Ectodermal cell (in vitro differentiated cells): ENCODE measurements around the gene ANKRD10. TPM values are rescaled to one million over a fixed set of nuclear protein-coding genes. Genes with fewer than 3 reads are reported as not detected.
"Not testable (repeated sequence)": the region's sequence is repeated elsewhere in the genome, so short reads cannot be mapped to it uniquely, and the experiment has no call there.

Experiments used
- H3K27ac ChIP-seq: 2 replicates; pipeline ENCODE4 v1.7.0; 2013; ENCODE audit warnings: mild to moderate bottlenecking, low read depth, low read length; ENCODE audit not compliant: insufficient read depth, poor library complexity, severe bottlenecking
- H3K27me3 ChIP-seq: 2 replicates; pipeline ENCODE4 v1.7.0; 2013; ENCODE audit warnings: mild to moderate bottlenecking, low read length; ENCODE audit not compliant: insufficient read depth, control insufficient read depth, poor library complexity, severe bottlenecking
- H3K36me3 ChIP-seq: one replicate; pipeline ENCODE4 v1.7.0; 2013; ENCODE audit warnings: low read length; ENCODE audit not compliant: control insufficient read depth, insufficient read depth
- H3K4me1 ChIP-seq: one replicate; pipeline ENCODE4 v1.7.0; 2013; ENCODE audit warnings: low read length; ENCODE audit not compliant: control insufficient read depth, insufficient read depth
- H3K4me3 ChIP-seq: 2 replicates; pipeline ENCODE4 v1.7.0; 2013; ENCODE audit warnings: low read depth, low read length, control low read depth; ENCODE audit not compliant: insufficient read depth
- H3K9me3 ChIP-seq: 2 replicates; pipeline ENCODE4 v1.7.0; 2013; ENCODE audit warnings: mild to moderate bottlenecking, low read length, moderate library complexity; ENCODE audit not compliant: control insufficient read depth
- WGBS, 2 experiments: methylation state at CpG; one replicate each; pipeline ENCODE4 v1.1.7; 2013; ENCODE audit warnings: missing lambda C conversion rate in 2 of 2; 5-methylcytosine and 5-hydroxymethylcytosine counted together
- polyA plus RNA-seq, 4 experiments: library from polyadenylated mRNA; stranded (reverse); fragments of 50-300 nt; gene quantifications; one replicate each; pipeline ENCODE4 v1.2.3, GENCODE V29; 2013

Gene ANKRD10
- 173 TPM for polyA plus RNA-seq (2013, experiment 1 of 4)
- polyA plus RNA-seq (2013, experiment 2 of 4) = 208 TPM
- polyA plus RNA-seq (2013, experiment 3 of 4) = 166 TPM
- polyA plus RNA-seq (2013, experiment 4 of 4) = 189 TPM

DNA sequence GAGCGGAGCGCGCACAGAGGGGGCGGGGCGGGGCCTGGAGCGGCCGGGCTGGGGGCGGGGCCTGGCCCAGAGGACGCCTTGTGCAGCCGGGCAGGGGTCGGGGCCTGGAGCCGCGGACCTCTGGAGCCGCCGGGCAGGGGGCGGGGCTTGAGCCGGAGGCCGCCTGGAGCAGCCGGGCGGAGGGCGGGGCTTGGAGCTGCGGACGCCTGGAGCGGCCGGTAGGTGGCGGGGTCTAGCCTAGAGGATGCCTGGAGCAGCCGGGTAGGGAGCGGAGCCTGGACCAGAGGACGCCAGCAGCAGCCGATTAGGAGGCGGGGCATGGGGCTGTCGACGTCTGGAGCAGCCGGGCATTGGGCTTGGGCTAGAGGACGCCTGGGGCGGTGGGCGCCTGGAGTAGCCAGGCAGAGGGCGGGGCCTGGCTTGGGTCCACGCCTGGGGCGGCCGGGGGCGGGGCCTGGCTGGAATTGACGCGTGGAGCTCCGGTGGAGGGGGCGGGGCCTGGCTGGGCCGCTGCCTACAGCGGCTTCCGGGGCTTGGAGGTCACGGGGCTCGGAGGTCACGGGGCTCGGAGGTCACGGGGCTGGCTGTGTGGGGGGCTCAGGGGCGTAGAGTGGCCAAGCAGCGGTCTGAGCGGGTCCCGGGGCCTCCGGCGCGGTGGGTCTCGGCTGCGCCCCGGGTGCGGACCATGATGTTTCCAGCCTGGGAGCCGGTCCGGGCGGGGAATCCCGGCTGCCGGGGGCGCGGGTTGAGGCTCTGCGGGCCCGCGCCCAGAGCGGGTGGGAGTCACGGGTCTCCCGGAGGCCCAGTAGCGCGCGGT is at the start of gene ANKRD10:
Gene ANKRD10, minus strand, starts transcription at position 13 of the 817 bp plus-strand sequence. CDS start 135 bp downstream, outside the sequence.
- 0 to 1% methylated on average over 81 of the region's 81 CpGs for WGBS, 2 experiments
- peak within 1 kb of the TSS; percentile 99 for H3K27ac ChIP-seq

DNA sequence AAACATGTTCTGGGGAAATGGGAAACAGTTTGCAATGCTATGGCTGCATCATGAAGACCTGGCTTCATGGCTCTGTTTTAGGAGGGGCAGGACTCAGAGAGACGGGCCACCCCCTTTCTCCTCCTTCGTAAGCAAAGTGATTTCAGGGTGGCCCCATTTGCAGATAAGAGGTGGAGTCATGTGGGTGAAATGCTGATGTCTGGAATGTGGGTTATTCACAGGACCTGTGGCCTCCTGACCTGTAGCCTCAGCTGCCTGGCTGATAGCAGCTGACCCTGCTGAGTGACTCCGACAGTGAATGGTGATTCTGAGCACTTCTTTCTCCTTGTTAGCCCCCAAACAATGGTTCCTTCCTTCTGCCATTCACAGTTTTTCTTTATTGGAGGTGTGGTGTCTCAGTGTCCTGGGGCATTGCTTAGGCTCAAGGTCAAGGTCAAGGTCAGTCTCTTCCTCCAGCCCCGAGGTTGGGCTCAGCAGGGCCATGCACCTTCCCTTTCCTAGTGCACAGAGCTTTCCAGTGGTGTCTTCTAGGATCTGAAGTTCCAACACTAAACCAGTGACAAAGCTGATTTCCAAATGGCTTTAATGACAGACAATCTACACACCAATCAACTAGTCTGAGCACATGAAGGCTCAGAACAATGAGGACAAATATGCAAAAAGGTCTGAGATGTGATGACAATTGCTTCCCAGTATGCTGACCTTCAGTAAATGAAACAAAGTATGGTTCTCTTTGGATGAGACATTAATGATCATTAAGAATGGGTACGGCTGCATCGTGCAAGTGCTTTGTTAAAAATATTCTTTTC is 49.6 kb upstream of the ANKRD10 start:
- peaks cover 3% of the 10 kb centered on the region for H3K9me3 ChIP-seq
- H3K27ac ChIP-seq = no peak overlapping the region
- H3K27me3 ChIP-seq = no peaks in the 10 kb centered on the region
- no peak overlapping the region for H3K4me3 ChIP-seq
- no peaks in the 10 kb centered on the region for H3K4me1 ChIP-seq
- no peaks in the 10 kb centered on the region for H3K36me3 ChIP-seq
- WGBS, 2 experiments = 81% methylated on average over 5 to 6 of the region's 6 CpGs

More for the DNA sequence above, at the start of gene ANKRD10:
- Histone ChIP-seq H3K4me1 (peaks cover 10% of the 10 kb centered on the region), H3K27me3 (no peaks in the 10 kb centered on the region), H3K4me3 (peak within 1 kb of the TSS; percentile 98), H3K36me3 (peaks cover 8% of the 10 kb centered on the region), H3K9me3 (no peaks in the 10 kb centered on the region)

DNA sequence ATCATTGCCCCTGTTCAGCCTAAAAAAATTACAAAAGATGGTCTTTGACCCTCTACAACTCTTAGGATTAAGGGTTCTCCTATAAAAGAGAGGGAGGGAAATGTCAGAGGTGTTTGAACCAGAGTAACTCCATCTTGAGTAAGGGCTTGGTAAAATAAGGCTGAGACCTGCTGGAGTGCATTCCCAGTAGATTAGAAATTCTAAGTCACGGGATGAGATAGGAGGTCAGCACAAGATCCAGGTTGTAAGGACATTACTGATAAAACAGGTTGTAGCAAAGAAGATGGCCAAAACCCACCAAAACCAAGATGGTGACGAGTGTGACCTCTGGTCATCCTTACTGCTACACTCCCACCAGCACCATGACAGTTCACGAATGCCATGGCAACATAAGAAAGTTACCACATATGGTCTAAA is 48.7 kb upstream of the ANKRD10 start:
- Histone ChIP-seq H3K4me3 (no peak overlapping the region), H3K4me1 (no peaks in the 10 kb centered on the region), H3K27ac (no peak overlapping the region), H3K9me3 (peaks cover 3% of the 10 kb centered on the region), H3K36me3 (no peaks in the 10 kb centered on the region), H3K27me3 (no peaks in the 10 kb centered on the region)
- WGBS, 2 experiments = 86 to 96% methylated on average over 3 of the region's 3 CpGs

DNA sequence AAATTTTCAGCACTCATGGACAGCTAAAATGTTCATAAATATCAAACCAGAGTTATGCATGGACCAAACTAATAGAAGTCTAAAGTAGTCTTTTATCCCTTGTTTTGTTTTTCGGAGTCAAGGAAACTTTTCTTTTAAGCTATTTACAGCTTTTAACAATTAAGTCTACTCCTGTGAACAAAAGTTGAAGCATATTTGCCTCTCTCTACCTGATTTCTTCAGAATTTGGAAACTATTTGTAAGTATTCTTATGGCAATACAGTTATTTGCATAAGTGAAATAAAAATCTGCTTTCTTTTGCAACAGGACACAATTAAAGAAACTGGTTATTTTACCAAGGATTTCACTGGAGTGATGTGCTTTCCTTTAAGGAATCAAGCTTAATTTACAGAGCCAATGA is 47.1 kb upstream of the ANKRD10 start:
- no peak overlapping the region for H3K4me3 ChIP-seq
- no peaks in the 10 kb centered on the region for H3K36me3 ChIP-seq
- 82% methylated on average over 1 of the region's 1 CpG; no CpG with 5 or more reads in 1 of the 2 experiments for WGBS, 2 experiments
- H3K27ac ChIP-seq = no peak overlapping the region
- H3K27me3 ChIP-seq = no peaks in the 10 kb centered on the region
- peaks cover 3% of the 10 kb centered on the region for H3K9me3 ChIP-seq
- no peaks in the 10 kb centered on the region for H3K4me1 ChIP-seq

DNA sequence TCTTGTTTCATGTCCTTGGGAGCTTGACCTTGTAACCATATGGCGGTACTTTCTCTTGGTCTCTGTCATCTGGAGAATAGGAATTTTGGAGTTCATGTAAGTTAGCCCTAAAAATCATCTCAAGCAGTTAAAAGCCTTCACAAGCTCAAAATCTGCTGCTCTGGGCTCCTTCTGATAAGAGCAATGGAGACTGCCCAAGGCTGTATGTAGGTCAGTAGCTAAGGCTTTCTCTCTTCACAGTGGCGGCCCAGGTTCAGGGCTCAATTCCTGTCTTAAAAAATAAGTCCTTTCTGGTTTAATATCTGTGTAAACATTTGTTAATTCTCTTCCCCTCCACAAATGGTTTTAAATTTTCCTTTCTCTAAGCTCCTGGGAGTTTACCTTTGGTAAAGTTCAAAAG is 45.3 kb upstream of the ANKRD10 start:
- no peak overlapping the region for H3K4me3 ChIP-seq
- WGBS, 2 experiments = 93 to 100% methylated on average over 1 to 2 of the region's 2 CpGs
- H3K36me3 ChIP-seq = no peaks in the 10 kb centered on the region
- peaks cover 3% of the 10 kb centered on the region for H3K9me3 ChIP-seq
- H3K27ac ChIP-seq = no peak overlapping the region
- no peaks in the 10 kb centered on the region for H3K4me1 ChIP-seq
- no peaks in the 10 kb centered on the region for H3K27me3 ChIP-seq

DNA sequence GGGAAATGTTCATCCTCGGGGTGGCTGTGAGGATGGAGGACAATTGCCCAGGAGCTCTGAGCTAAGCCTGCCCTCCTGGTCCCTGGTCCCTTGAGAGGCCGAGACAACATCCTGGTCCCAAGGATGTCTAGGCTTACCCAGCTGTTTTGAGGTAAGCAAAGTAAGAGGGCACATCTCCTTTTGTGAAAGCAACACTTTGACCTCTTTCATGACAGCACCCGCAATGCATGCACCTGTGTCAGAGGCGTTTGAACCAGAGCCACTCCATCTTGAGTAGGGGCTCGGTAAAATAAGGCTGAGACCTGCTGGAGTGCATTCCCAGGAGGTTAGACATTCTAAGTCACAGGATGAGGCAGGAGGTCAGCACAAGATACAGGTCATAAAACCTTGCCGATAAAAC is 43.1 kb upstream of the ANKRD10 start:
- WGBS, 2 experiments = 91 to 95% methylated on average over 6 of the region's 6 CpGs
- Histone ChIP-seq H3K36me3 (no peaks in the 10 kb centered on the region), H3K27me3 (no peaks in the 10 kb centered on the region), H3K4me1 (no peaks in the 10 kb centered on the region), H3K9me3 (peaks cover 3% of the 10 kb centered on the region), H3K4me3 (no peak overlapping the region), H3K27ac (no peak overlapping the region)

DNA sequence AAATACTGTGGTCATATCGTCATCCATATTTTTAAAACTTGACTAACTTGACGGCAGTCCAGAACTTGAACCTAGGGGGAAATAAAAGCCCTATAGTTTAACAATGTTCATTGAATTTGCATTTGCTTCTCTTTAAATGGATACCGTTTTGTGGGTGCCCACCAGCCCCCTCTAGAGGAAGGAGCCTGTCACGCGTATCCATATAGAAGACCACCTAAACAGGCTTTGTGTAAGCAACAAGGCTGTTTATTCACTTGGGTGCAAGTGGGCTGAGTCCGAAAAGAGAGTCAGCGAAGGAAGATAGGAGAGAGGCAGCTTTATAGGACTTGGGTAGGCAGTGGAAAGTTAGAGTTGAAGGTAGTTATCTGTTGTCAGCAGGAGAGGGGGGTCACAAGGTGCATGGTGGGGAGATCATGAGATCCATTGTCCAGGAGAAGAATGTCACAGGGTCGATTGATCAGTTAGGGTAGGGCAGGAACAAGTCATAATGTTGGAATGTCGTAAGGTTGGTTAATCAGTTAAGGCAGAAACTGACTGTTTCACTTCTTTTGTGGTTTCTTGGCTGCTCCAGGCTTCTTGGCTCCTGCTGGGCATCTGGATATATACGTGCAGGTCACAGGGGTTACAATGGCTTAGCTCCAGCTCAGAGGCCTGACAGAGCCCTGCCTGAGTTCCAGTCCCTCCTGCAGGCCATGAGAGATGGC is 42.5 kb upstream of the ANKRD10 start:
- Histone ChIP-seq H3K9me3 (peaks cover 3% of the 10 kb centered on the region), H3K4me1 (no peaks in the 10 kb centered on the region), H3K36me3 (no peaks in the 10 kb centered on the region), H3K27me3 (no peaks in the 10 kb centered on the region), H3K4me3 (no peak overlapping the region), H3K27ac (no peak overlapping the region)
- 85 to 92% methylated on average over 10 of the region's 10 CpGs for WGBS, 2 experiments

DNA sequence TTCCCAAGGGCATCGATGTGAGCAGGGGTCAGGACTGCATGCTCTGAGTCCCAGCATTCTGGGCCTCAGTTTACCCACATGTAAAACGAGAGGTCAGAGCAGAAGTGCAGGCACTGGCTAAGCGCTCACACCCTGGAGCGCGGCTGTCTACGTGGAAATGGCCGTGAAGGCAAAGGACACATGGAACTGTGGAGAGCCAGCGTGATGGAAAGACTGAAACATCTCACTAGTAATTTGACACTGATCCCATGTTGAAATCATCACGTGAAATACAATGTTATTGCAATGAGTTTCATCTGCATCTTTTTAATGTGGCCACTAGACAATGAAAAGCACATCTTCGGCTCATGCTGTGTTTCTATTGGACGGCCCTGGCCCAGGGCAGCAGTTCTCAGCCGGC is 41.3 kb upstream of the ANKRD10 start:
- not testable (repeated sequence) for H3K9me3 ChIP-seq, H3K27ac ChIP-seq, H3K36me3 ChIP-seq, H3K4me3 ChIP-seq, H3K4me1 ChIP-seq, H3K27me3 ChIP-seq
- WGBS, 2 experiments = 85 to 91% methylated on average over 11 of the region's 12 CpGs

DNA sequence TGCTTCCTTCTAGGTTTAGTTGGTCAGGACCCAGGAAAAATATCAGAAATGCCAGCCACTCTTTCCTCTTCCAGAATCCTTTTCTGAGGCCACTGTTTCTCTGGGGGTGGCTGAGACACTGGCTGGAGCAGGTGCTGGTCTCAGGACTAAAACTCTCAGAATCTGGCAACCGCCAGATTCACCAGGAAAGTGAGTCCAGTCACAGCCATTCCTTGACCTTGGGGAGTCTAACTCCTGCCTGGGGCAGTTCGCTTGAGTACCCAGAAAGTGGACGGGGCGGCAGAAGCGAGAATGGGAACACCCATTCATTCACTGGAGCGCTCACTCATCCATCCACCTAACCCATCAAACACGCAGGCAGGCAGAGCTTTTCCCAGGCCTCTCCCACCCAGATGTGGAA is 40.7 kb upstream of the ANKRD10 start:
- H3K27ac ChIP-seq, H3K36me3 ChIP-seq, H3K4me1 ChIP-seq, H3K4me3 ChIP-seq, H3K27me3 ChIP-seq, H3K9me3 ChIP-seq: not testable (repeated sequence)
- WGBS, 2 experiments = 89 to 100% methylated on average over 1 to 2 of the region's 7 CpGs

DNA sequence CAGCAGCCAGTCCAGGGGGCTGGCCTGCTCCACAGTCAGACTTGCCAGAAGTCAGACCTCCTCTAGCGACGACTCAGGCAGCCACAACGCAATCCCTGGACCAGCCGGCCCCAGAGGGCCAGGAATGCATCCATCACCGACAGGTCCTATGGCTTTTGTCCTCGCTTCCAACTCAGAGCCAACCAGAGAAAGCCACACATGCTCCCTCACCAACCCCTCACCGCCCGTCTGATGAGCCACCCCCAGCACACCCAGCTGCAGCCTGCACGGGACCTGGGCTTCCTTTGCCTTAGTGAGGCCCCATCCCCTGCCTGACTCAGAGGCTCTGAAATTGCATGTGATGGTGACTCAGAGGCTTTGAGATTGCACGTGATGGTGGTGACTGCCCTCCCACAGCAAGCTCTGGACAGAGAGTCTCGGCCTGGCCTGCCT is 40.2 kb upstream of the ANKRD10 start:
- WGBS, 2 experiments = 66 to 83% methylated on average over 11 of the region's 11 CpGs
- not testable (repeated sequence) for H3K4me3 ChIP-seq, H3K36me3 ChIP-seq, H3K27ac ChIP-seq, H3K4me1 ChIP-seq, H3K27me3 ChIP-seq, H3K9me3 ChIP-seq
